ENCODE results near the gene ATP5F1D.

Gene ATP5F1D

GRCh38 chr19:1233115-1233667, 8.4 kb upstream of the ATP5F1D start:
- no peak for DNase-seq

GRCh38 chr19:1234051-1234954, 7.2 kb upstream of the ATP5F1D start:
- DNase-seq, result no peak

GRCh38 chr19:1234955-1235380, 6.6 kb upstream of the ATP5F1D start:
- no peak for DNase-seq

- DNase-seq, result no peak
These were observed 5.7 kb upstream of the ATP5F1D start for GRCh38 chr19:1235625-1236538.

GRCh38 chr19:1236576-1236975, 5.0 kb upstream of the ATP5F1D start:
- no peak for DNase-seq

GRCh38 chr19:1237027-1237659, 4.4 kb upstream of the ATP5F1D start:
- DNase-seq, result peak; percentile 50

GRCh38 chr19:1237754-1238368, 3.7 kb upstream of the ATP5F1D start, which contains the start of gene CBARP:
TSS of gene CBARP (minus strand) at chr19:1238005. CDS start at chr19:1236100, 1,905 bp downstream.
- peak; percentile 60 for DNase-seq

GRCh38 chr19:1238369-1239303, 2.9 kb upstream of the ATP5F1D start:
- peak; percentile 26 for DNase-seq

- DNase-seq, result no peak
These were observed 2.1 kb upstream of the ATP5F1D start for GRCh38 chr19:1239420-1239795.

GRCh38 chr19:1239796-1240737, 1.5 kb upstream of the ATP5F1D start:
- DNase-seq, result peak; percentile 94

- peak; percentile 51 for DNase-seq
These were observed 626 bp upstream of the ATP5F1D start for GRCh38 chr19:1240925-1241324.

- DNase-seq, result peak; percentile 84
These were observed 2.5 kb downstream of the ATP5F1D start for GRCh38 chr19:1243768-1244692.

GRCh38 chr19:1244693-1245451, 3.3 kb downstream of the ATP5F1D start:
- DNase-seq, result peak; percentile 34

- no peak for DNase-seq
These were observed 4.1 kb downstream of the ATP5F1D start for GRCh38 chr19:1245494-1246264.

GRCh38 chr19:1246265-1247087, 4.9 kb downstream of the ATP5F1D start:
- DNase-seq, result peak; percentile 38

- DNase-seq, result no peak
These were observed 6.2 kb downstream of the ATP5F1D start for GRCh38 chr19:1247748-1248138.
